G401 (cell line): Measurements from ENCODE around the gene NCR1. TPM values are rescaled to one million over a fixed set of nuclear protein-coding genes. Genes with fewer than 3 reads are reported as not detected.
"Not testable (repeated sequence)": the region's sequence is repeated elsewhere in the genome, so short reads cannot be mapped to it uniquely, and the experiment has no call there.

Experiments
- DNase-seq: peaks from one replicate; pipeline ENCODE4 v3.0.0-alpha.2; 2015; ENCODE audit warnings: low spot score
- in situ Hi-C: cut with HindIII; loops from 2 replicates; pipeline ENCODE4 v1.10.0; 2016; ENCODE audit warnings: low sequenced_read_pairs, mixed read lengths
- total RNA-seq: library from RNA; depleted of rRNA; stranded (reverse); fragments of >200 nt; shearing (Covaris generic); gene quantifications from 2 replicates; pipeline ENCODE4 v1.2.3, GENCODE V29; 2014

Gene NCR1
- total RNA-seq, 1 experiment from 2014 or later = not detected

DNA sequence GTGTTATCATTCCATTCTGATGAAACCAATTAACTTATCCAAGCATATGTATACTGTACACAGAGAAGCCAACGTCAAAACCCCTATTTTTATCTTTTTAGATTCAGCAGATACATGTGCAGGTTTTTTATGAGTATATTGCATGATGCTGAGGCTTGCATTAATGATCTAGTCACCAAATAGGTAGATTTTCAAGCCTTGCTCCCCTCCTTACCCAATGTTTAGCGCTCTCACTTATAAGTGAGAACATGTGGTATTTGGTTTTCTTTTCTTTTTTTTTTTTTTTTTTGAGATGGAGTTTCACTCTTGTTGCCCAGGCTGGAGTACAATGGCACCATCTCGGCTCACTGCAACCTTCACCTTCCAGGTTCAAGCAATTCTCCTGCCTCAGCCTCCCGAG is 1.7 kb upstream of the NCR1 start:
- in situ Hi-C loops = not testable (repeated sequence)

DNA sequence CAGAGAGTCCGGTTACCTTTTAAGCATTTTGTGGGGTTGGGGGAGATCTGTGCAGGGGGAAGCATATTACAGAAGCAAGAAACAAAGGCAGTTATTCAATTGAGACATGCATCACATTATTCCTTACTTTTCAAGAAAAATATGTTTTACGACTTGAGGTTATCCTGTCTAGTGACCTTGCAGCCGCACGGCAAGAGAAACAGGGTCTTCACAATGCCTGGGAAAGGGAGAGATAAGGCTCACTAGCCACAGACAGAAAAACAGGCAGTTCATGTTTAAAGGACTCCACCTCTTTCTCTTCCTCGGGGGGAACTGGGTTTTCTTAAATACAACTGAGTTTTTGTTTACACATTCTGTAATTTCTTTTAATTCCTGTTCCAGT is 536 bp upstream of the NCR1 start:
- in situ Hi-C loops = no loop called here
- no peak for DNase-seq

More for the DNA sequence above, 1.7 kb upstream of the NCR1 start:
- DNase-seq = not testable (repeated sequence)

GRCh38 chr19:54906819-54907218 is 871 bp downstream of the NCR1 start:
- in situ Hi-C loops = no loop called here
- DNase-seq = no peak

- in situ Hi-C loops, DNase-seq: not testable (repeated sequence)
Observed at GRCh38 chr19:54907899-54908298, 2.0 kb downstream of the NCR1 start.

GRCh38 chr19:54916822-54917221 is 10.9 kb downstream of the NCR1 start:
- in situ Hi-C loops = no loop called here
- DNase-seq = no peak

DNA sequence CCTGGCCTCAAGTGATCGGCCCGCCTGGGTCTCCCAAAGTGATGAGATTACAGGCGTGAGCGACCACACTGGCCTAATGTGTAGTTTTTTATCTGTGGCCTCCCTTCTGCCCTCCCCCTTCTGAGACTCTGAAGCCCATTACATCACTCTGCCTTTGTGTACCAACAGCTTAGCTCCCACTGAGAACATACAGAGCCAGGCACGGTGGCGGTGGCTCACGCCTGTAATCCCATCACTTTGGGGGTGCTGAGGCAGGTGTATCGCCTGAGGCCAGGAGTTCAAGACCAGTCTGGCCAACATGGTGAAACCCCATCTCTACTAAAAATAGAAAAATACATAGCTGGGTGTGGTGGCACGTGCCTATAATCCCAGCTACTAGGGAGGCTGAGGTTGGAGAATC is 12.6 kb downstream of the NCR1 start:
- in situ Hi-C loops = no loop called here
- no peak for DNase-seq

DNA sequence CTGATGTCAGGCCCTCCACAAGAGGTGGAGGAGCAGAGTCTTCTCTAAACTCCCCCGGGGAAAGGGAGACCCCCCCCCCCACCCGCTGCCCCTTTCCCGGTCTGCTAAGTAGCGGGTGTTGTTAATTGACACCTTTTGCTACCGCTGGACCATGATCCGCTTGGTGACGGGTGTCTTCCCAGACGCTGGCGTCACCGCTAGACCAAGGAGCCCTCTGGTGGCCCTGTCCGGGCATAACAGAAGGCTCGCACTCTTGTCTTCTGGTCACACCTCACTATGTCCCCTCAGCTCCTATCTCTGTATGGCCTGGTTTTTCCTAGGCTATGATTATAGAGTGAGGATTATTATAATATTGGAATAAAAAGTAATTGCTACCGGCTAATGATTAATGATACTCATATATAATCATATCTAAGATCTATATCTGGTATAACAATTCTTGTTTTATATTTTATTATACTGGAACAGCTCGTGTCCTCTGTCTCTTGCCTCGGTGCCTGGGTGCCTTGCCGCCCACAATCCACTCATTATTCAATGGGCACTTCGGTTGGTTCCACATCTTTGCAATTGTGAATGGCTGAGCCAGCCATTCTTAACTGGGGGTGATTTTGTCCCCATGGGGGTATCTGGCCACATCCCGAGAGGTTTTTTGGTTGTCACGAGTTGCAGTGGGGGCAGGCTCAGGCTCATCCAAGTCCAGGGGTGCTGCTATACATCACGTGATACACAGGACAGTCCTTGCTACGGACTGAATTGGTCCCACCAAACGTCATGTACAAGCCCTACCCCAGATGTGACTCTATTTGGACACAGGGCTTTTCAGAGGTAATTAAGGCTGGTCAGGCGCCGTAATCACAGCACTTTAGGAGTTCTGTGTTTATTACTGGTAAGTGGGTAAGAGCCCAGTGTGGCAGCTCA is 14.0 kb downstream of the NCR1 start:
- in situ Hi-C loops = not testable (repeated sequence)

DNA sequence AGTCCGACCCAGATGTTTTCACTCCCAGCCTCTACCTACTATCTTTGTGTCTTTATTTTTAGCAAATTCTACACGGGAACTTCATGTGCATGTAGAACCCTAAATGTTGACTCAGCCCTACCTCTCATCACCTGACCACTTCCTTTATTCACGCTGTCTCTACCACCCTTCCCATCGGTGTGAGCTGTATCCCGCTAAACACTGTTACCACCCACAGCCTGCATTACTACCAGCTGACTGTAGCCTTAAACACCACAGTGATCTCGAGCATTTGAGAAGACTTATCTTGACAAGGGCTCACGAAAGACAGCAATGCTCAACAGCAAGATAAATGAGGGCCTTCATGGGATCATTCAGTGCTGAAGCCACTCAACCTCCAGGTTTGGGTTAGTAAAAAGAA is 15.1 kb downstream of the NCR1 start:
- in situ Hi-C loops = no loop called here
- no peak for DNase-seq

More for the DNA sequence above, 14.0 kb downstream of the NCR1 start:
- DNase-seq = not testable (repeated sequence)

- no peak for DNase-seq
- in situ Hi-C loops = no loop called here
Observed at GRCh38 chr19:54923276-54923675, 17.3 kb downstream of the NCR1 start.

GRCh38 chr19:54928299-54928698 is 22.4 kb downstream of the NCR1 start:
- no peak for DNase-seq
- in situ Hi-C loops = no loop called here

DNA sequence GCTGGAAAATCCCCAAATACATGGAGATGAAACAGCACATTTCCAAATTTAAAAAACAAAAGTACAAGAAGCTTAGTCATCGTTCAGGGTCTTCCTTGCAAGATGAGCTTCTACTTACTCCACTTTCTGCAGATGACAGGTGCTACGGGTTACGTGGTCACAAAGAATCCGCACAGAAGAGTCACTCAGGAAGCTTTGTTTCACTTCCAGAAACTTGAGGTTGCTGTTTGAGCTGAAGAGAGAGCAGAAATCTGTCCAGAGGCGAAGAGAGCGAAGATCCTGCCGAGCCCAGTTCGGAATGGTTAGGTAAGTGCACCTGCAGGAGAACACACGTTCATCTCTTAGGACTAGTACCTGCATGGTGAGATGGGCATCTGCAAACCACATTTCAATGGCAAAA is 32.0 kb downstream of the NCR1 start:
- DNase-seq = no peak
- in situ Hi-C loops = no loop called here

GRCh38 chr19:54938906-54939305 is 33.0 kb downstream of the NCR1 start:
- in situ Hi-C loops = no loop called here
- DNase-seq = no peak

DNA sequence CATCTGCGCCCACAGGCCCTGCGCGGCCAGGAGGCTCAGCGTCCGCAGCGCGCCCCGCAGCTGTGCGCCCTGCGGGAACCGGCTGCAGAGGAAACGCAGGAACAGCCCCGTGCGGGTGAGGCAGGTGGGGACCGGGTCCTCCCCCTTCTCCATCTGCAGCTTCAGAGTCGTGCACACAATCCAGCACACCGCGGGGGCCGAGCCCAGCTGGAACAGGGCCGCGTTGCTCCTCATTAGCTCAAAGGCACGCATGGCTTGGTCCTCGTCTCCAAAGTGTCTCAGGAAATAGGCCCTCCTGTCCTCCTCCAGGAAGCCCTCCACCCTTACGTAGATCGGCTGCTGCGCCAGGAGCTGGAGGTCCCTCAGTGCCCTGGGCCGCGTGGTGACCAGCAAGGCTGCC is 33.6 kb downstream of the NCR1 start:
- in situ Hi-C loops, DNase-seq: not testable (repeated sequence)

DNA sequence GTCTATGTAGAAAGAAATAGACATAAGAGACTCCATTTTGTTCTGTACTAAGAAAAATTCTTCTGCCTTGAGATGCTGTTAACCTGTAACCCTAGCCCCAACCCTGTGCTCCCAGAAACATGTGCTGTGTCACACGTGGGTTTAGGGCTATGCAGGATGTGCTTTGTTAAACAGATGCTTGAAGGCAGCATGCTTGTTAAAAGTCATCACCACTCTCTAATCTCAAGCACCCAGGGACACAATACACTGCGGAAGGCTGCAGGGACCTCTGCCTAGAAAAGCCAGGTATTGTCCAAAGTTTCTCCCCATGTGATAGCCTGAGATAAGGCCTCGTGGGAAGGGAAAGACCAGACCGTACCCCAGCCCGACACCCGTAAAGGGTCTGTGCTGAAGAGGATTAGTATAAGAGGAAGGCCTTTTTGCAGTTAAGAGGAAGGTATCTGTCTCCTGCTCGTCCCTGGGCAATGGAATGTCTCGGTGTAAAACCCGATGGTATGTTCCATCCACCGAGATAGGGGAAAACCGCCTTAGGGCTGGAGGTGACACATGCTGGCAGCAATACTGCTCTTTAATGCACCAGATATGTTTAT is 37.9 kb downstream of the NCR1 start:
- DNase-seq, in situ Hi-C loops: not testable (repeated sequence)

GRCh38 chr19:54947381-54947780 is 41.4 kb downstream of the NCR1 start, which contains the start of gene NLRP7:
NLRP7 (minus strand) TSS chr19:54947530.
- no peak for DNase-seq

GRCh38 chr19:54949412-54949811 is 43.5 kb downstream of the NCR1 start:
- in situ Hi-C loops = no loop called here
- DNase-seq = no peak

More at GRCh38 chr19:54947381-54947780, 41.4 kb downstream of the NCR1 start, which contains the start of gene NLRP7:
- in situ Hi-C loops = no loop called here

DNA sequence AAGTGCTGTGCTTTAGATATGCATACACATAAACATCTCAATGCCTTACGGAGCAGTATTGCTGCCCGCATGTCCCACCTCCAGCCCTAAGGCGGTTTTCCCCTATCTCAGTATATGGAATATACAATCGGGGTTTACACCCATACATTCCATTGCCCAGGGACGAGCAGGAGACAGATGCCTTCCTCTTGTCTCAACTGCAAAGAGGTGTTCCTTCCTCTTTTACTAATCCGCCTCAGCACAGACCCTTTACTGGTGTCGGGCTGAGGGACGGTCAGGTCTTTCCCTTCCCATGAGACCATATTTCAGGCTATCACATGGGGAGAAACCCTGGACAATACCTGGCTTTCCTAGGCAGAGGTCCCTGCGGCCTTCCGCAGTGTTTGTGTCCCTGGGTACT is 44.6 kb downstream of the NCR1 start:
- in situ Hi-C loops = not testable (repeated sequence)

GRCh38 chr19:54952591-54953344 is 46.8 kb downstream of the NCR1 start:
- DNase-seq = peak; percentile 22

More for the DNA sequence above, 44.6 kb downstream of the NCR1 start:
- DNase-seq = not testable (repeated sequence)

DNA sequence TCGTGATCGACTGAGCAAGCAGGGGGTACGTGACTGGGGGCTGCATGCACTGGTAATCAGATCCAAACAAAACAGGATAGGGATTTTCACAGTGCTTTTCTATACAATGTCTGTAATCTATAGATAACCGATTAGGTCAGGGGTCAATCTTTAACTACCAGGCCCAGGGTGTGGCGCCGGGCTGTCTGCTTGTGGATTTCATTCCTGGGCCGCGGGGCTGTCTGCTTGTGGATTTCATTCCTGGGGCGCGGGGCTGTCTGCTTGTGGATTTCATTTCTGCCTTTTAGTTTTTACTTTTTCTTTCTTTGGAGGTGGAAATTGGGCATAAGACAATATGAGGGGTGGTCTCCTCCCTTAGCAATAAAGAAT is 47.4 kb downstream of the NCR1 start:
- DNase-seq, in situ Hi-C loops: not testable (repeated sequence)

More at GRCh38 chr19:54952591-54953344, 46.8 kb downstream of the NCR1 start:
- in situ Hi-C loops = no loop called here

DNA sequence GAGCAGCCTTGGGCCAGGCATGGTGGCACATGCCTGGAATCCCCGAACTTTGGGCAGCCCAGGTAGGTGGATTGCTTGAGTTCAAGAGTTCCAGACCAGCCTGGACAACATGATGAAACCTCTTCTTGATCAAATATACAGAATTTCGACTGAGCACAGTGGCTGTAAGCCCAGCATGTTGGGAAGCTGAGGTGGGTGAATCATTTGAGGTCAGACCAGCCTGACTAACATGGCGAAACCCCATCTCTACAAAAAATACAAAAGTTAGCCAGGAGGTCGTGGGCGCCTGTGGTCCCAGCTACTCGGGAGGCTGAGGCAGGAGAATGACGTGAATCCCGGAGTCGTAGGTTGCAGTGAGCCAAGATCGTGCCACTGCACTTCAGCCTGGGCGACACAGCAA is 49.4 kb downstream of the NCR1 start:
- in situ Hi-C loops = no loop called here
- DNase-seq = no peak
